Raji (cell line): ENCODE data around the gene SPNS2.

ENCODE experiments used
- POLR2A ChIP-seq: IDR thresholded peaks from 2 replicates; pipeline ENCODE4 v1.6.1; 2011; ENCODE audit warnings: low read depth, low read length, control low read depth; ENCODE audit not compliant: insufficient read depth

Gene SPNS2

GRCh38 chr17:4554997-4555799, 56.5 kb downstream of the SPNS2 start, which contains the start of gene MYBBP1A:
Gene MYBBP1A, minus strand, starts transcription at chr17:4555384. Its CDS starts 60 bp downstream, at chr17:4555324.
- TF ChIP-seq POLR2A: peak; percentile 88

DNA sequence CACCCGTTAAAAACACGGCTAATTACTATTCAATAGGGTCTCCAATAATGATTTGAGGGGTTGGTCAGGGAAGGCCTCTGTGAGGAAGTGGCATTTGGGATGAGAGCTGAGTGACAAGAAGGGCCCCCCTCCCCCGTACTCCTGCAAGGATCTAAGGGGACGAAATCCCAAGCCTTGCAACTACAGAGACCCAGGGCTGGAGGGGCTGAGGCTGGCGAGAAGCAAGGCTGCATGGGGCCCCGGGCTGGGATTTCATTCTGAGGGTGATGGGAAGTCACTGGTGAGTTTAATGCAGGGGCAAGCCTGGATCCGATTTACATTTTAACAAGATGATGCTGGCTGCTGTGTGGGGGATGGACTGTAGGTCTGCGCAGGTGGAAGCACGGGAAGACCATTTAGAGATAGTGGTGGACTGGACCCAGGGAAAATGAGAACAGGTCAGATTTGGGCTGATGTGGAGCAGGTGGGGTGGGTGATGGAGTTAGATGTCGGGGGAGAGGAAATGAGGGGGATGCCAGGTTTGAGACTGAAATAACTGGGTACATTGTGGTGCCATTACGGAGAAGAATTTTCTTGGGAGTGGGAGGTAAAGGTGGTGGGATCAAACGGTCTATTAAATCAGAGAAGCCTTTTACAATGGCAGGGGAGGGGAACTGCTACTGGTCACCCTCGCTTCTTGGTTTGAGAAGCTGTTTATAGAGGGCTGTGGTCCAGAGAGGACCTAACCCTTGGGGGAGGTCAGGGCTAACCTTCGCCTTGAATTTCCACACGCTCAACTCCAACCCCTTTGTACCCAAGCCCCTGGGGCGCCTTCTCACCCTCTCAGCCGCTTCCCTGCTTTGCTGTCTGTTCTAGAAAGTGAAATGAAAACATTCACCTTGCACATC, 57.4 kb downstream of the SPNS2 start:
- TF ChIP-seq POLR2A: no peak

- no peak for TF ChIP-seq POLR2A
These were observed 58.3 kb downstream of the SPNS2 start for GRCh38 chr17:4556996-4557395.

DNA sequence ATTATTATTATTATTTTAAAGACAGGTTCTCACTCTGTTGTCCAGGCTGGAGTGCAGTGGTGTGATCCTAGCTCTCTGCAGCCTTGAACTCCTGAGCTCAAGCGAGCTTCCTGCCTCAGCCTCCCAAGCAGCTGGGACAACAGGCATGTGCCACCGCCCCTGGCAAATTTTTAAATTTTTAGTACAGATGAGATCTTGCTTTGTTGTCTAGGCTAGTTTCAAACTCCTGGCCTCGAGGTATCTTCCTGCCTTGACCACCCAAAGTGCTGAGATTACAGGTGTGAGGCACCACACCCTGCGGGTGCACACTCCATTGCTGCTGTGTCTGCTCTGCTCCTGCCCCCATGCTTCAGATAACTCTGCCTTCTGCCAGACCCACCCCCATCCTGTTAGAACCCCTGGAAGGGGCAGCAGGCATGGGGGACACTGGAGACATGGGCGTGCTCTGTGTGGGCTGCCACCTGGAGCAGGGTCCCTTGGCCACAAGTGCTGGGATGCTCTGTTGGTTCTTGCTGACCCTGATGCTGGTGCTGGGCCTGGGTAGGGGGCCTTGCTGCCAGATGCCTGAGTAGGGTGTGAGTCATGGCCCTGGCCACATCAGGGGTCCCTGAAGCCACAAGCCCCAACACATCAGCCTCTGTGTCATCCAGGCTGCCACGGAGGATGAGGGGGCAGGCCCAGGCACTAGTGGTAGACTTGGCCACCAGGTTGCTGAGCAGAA, 59.1 kb downstream of the SPNS2 start:
- no peak for TF ChIP-seq POLR2A

DNA sequence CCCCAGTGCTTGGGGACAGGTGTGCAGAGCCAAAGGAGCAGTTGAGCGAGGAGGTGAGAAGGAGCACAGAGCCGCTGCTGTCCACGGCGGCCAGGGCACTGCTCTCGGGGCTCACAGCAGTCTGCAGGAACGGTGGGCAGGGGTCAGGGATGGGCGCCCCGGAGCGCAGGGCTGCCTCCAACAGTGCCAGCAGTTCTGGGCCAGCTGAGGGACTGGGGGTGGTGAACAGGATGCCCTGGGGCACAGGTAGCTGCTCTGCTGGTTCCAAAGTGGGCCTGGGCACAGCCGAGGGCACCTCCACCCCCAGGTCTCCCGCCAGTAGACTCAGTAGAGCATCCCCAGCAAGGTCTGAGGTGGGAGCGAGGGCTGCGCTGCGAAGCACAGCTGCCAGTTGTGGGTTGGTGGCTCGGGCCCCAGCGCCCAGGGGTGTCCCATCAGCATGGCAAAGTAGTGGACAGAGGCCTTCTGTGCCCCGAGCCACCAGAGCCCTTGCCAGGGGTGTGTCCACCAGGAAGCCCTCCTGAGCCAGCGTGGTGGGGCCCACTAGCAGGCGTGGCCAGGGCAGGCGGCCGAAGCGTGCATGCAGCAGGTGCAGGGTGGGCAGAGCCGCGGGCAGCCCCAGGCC, 59.8 kb downstream of the SPNS2 start:
- no peak for TF ChIP-seq POLR2A

GRCh38 chr17:4559139-4559791, 60.6 kb downstream of the SPNS2 start:
- no peak for TF ChIP-seq POLR2A

GRCh38 chr17:4559966-4560365, 61.3 kb downstream of the SPNS2 start:
- no peak for TF ChIP-seq POLR2A

DNA sequence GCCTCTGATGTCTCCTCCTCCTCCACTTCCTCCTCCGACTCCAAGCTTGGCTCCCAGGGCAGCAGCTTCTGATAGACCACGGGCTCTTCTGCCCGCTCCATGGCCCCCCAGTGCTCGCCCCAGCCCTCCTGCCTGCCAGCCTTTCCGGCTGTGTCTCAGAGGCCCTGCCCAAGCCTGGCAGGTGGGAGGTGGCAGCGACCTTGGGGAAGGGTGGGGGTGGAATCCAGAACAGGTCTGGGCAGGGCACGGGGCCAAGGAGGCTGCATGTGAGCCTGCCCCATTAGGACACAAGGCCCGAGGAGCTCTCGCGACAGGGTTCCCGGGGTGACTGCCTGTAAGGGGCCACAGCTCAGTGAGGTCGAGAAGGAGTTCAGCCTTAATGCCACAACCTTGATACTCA, 61.7 kb downstream of the SPNS2 start, which contains the start of gene GGT6:
TSS of gene GGT6 (minus strand) at position 157 of the 400 bp plus-strand sequence. CDS start at position 101, 56 bp downstream.
- TF ChIP-seq POLR2A: no peak

- TF ChIP-seq POLR2A: no peak
These were observed 62.2 kb downstream of the SPNS2 start for GRCh38 chr17:4560837-4561256.

DNA sequence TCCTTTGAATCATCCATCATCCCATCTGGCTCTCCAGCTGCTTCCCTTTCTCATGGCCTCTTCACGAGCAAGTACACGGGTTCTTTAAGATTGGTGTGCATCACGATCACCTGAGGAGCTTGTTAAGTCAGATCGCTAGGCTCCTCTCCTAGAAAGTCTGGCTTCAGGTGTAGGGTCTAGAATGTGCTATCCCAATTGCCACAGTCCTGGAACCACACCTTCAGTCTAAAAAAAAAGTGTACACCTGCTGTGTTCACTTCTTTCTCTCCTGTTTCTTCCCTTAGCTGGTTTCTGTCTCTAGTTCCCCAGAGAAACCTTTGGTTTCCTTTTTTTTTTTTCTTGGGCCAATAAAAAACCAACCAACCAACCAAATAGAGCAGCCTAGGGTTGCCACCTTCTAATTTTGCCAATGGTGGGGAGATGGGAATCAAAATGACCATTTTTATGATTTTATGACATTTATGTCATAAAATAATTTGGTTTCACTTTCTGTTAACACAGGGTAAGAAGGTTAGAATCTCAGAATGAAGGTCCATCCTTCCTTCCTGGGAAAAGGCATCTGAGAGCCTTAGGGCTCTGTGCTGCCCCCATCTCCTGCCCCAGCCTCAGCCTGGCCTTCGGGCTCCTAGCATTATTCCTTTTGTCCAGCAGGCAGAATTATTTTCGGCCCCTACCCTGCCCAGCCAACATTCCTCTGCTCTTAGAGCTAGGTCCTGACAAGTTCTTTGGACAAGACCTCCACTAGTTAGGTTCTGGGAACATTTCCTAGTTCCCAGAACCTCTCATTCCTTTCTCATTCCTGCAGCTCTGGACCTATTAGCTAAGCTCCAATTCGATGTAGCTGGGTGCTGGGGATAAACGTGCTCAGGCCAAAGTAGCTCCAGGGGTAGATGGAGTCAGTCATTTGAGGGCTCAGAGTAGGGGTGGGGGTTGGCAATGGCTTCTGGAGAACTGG, 63.6 kb downstream of the SPNS2 start:
- no peak for TF ChIP-seq POLR2A

GRCh38 chr17:4565209-4566141, 66.8 kb downstream of the SPNS2 start:
- TF ChIP-seq POLR2A: no peak

- no peak for TF ChIP-seq POLR2A
These were observed 68.1 kb downstream of the SPNS2 start for GRCh38 chr17:4566785-4567184.
